IMR-90 (cell line): ENCODE measurements around the gene SMIM44. TPM values are rescaled to one million over a fixed set of nuclear protein-coding genes. Genes with fewer than 3 reads are reported as not detected.

Experiments
- ATAC-seq: fragments of 200-7000 bp; cut with Tn5 transposase; 2 replicates; pipeline ENCODE4 v1.9.1; 2020; ENCODE audit warnings: low read depth, mild to moderate bottlenecking, moderate library complexity
- BruUV-seq: library from RNA; stranded (reverse); fragments of 400-500 nt; replicated peaks from 2 replicates; lab custom pipeline; 2021; lab: Mats Ljungman, UMichigan
- CTCF ChIA-PET: fragments of 300-600 bp; formaldehyde crosslinking; extraction: SDS; loops from one replicate; lab custom pipeline; 2021; ENCODE audit warnings: antibody characterized with exemption; lab: Yijun Ruan, JAX
- POLR2A ChIA-PET: fragments of 300-600 bp; sonication (Branson Sonifier 250); formaldehyde crosslinking; loops from one replicate; lab custom pipeline; 2022; ENCODE audit warnings: antibody characterized with exemption; ENCODE audit not compliant: unreplicated experiment; lab: Charles Lee
- DNase-seq: peaks from one replicate; pipeline ENCODE4 v3.0.0; 2013
- H2AFZ ChIP-seq: replicated peaks from 2 replicates; pipeline ENCODE3; 2013; ENCODE audit warnings: low read length, mild to moderate bottlenecking; ENCODE audit not compliant: poor library complexity
- H2AK5ac ChIP-seq: 2 replicates; pipeline ENCODE4 v1.6.1; 2013; ENCODE audit warnings: low read depth, low read length, inconsistent platforms
- H2AK9ac ChIP-seq: replicated peaks from 2 replicates; pipeline ENCODE3; 2013; ENCODE audit warnings: mild to moderate bottlenecking, low read depth, low read length, moderate library complexity; ENCODE audit not compliant: poor library complexity
- H2BK120ac ChIP-seq: 2 replicates; pipeline ENCODE4 v1.6.1; 2013; ENCODE audit warnings: low read depth, low read length, inconsistent platforms
- H2BK15ac ChIP-seq: 3 replicates; pipeline ENCODE4 v1.6.1; 2013; ENCODE audit warnings: low read depth, low read length, inconsistent platforms
- H2BK20ac ChIP-seq: 2 replicates; pipeline ENCODE4 v1.6.1; 2013; ENCODE audit warnings: low read depth, mild to moderate bottlenecking, inconsistent platforms, low read length, moderate library complexity
- H2BK5ac ChIP-seq: 2 replicates; pipeline ENCODE4 v1.6.1; 2013; ENCODE audit warnings: mild to moderate bottlenecking, low read depth, low read length, inconsistent platforms; ENCODE audit not compliant: poor library complexity, severe bottlenecking
- H3K14ac ChIP-seq: replicated peaks from 2 replicates; pipeline ENCODE4 v1.6.1; 2013; ENCODE audit warnings: low read depth, low read length, inconsistent platforms
- H3K18ac ChIP-seq: 2 replicates; pipeline ENCODE4 v1.6.1; 2013; ENCODE audit warnings: low read depth, low read length, control low read depth
- H3K23ac ChIP-seq: 2 replicates; pipeline ENCODE4 v1.6.1; 2013; ENCODE audit warnings: low read depth, low read length, inconsistent platforms
- H3K27ac ChIP-seq: 2 replicates; pipeline ENCODE4 v1.5.1; 2013; ENCODE audit warnings: mild to moderate bottlenecking, control low read depth, low read length; ENCODE audit not compliant: insufficient read depth
- H3K27me3 ChIP-seq: 2 replicates; pipeline ENCODE4 v1.6.1; 2013; ENCODE audit warnings: low read length; ENCODE audit not compliant: control insufficient read depth, insufficient read depth
- H3K36me3 ChIP-seq: 2 replicates; pipeline ENCODE4 v1.6.1; 2013; ENCODE audit warnings: low read length, mixed read lengths; ENCODE audit not compliant: control insufficient read depth, insufficient read depth
- H3K4ac ChIP-seq: 2 replicates; pipeline ENCODE4 v1.6.1; 2013; ENCODE audit warnings: low read depth, low read length, inconsistent platforms
- H3K4me1 ChIP-seq: 2 replicates; pipeline ENCODE4 v1.6.1; 2013; ENCODE audit warnings: low read length, mixed read lengths; ENCODE audit not compliant: control insufficient read depth, insufficient read depth
- H3K4me2 ChIP-seq: 2 replicates; pipeline ENCODE4 v1.6.1; 2013; ENCODE audit warnings: low read depth, mild to moderate bottlenecking, control low read depth, low read length, moderate library complexity
- H3K4me3 ChIP-seq: 2 replicates; pipeline ENCODE4 v1.5.1; 2013; ENCODE audit warnings: low read depth, mild to moderate bottlenecking, control low read depth, low read length, moderate library complexity; ENCODE audit not compliant: insufficient read depth
- H3K56ac ChIP-seq: 2 replicates; pipeline ENCODE4 v1.6.1; 2013; ENCODE audit warnings: low read length, inconsistent platforms; ENCODE audit not compliant: insufficient read depth; ENCODE audit errors: extremely low read depth
- H3K79me1 ChIP-seq, 2 experiments: 2 replicates each; pipeline ENCODE4 v1.6.1; 2013; ENCODE audit warnings: low read length in 2 of 2, inconsistent platforms in 1 of 2, low read depth in 1 of 2
- H3K9ac ChIP-seq: 2 replicates; pipeline ENCODE4 v1.6.1; 2013; ENCODE audit warnings: low read depth, low read length, control low read depth
- H3K9me1 ChIP-seq: 2 replicates; pipeline ENCODE4 v1.6.1; 2013; ENCODE audit warnings: low read length, inconsistent platforms; ENCODE audit not compliant: insufficient read depth
- H3K9me3 ChIP-seq: 2 replicates; pipeline ENCODE4 v1.6.1; 2013; ENCODE audit warnings: low read length; ENCODE audit not compliant: control insufficient read depth, insufficient read depth
- H4K20me1 ChIP-seq: 2 replicates; pipeline ENCODE4 v1.6.1; 2013; ENCODE audit warnings: low read length, inconsistent platforms; ENCODE audit not compliant: insufficient read depth
- H4K5ac ChIP-seq: 2 replicates; pipeline ENCODE4 v1.6.1; 2013; ENCODE audit warnings: mild to moderate bottlenecking, low read depth, low read length, control low read depth
- H4K8ac ChIP-seq, 2 experiments: 2 replicates each; pipeline ENCODE4 v1.6.1; 2013; ENCODE audit warnings: low read depth in 2 of 2, low read length in 2 of 2, control low read depth in 1 of 2, inconsistent platforms in 1 of 2
- H4K91ac ChIP-seq: 2 replicates; pipeline ENCODE4 v1.6.1; 2013; ENCODE audit warnings: low read depth, low read length, inconsistent platforms; ENCODE audit not compliant: insufficient read depth
- BHLHE40 ChIP-seq: fragments of 150-350 bp; IDR thresholded peaks from 2 replicates; pipeline ENCODE4 v1.6.1; 2016; ENCODE audit warnings: mild to moderate bottlenecking, low read depth, low read length
- CEBPB ChIP-seq: IDR thresholded peaks from 2 replicates; pipeline ENCODE4 v1.6.1; 2012; ENCODE audit warnings: low read depth, low read length, improper control_type of control experiment
- CHD1 ChIP-seq: IDR thresholded peaks from 2 replicates; pipeline ENCODE4 v1.6.1; 2012; ENCODE audit warnings: low read depth, low read length, improper control_type of control experiment
- ELK1 ChIP-seq: fragments of 150-350 bp; IDR thresholded peaks from 2 replicates; pipeline ENCODE4 v1.6.1; 2016; ENCODE audit warnings: low read depth, mild to moderate bottlenecking, low read length, moderate library complexity, borderline replicate concordance
- FOS ChIP-seq: fragments of 150-350 bp; IDR thresholded peaks from 2 replicates; pipeline ENCODE4 v1.6.1; 2016; ENCODE audit warnings: low read depth, low read length
- MAFK ChIP-seq: IDR thresholded peaks from 2 replicates; pipeline ENCODE4 v1.6.1; 2012; ENCODE audit warnings: low read depth, low read length, improper control_type of control experiment
- MAZ ChIP-seq: IDR thresholded peaks from 2 replicates; pipeline ENCODE4 v1.6.1; 2012; ENCODE audit warnings: low read depth, mild to moderate bottlenecking, low read length, improper control_type of control experiment, moderate library complexity, borderline replicate concordance
- MXI1 ChIP-seq: IDR thresholded peaks from 2 replicates; pipeline ENCODE4 v1.6.1; 2012; ENCODE audit warnings: low read depth, mild to moderate bottlenecking, low read length, moderate library complexity, borderline replicate concordance
- NFE2L2 ChIP-seq: fragments of 150-350 bp; IDR thresholded peaks from 2 replicates; pipeline ENCODE4 v1.6.1; 2016; ENCODE audit warnings: low read depth, mild to moderate bottlenecking, low read length
- POLR2A ChIP-seq: IDR thresholded peaks from 2 replicates; pipeline ENCODE4 v1.6.1; 2012; ENCODE audit warnings: mild to moderate bottlenecking, low read depth, low read length
- RAD21 ChIP-seq: IDR thresholded peaks from 2 replicates; pipeline ENCODE4 v1.6.1; 2012; ENCODE audit warnings: low read length, improper control_type of control experiment
- RCOR1 ChIP-seq: IDR thresholded peaks from 2 replicates; pipeline ENCODE4 v1.6.1; 2012; ENCODE audit warnings: mild to moderate bottlenecking, low read length, improper control_type of control experiment; ENCODE audit not compliant: insufficient replicate concordance
- RFX5 ChIP-seq: IDR thresholded peaks from 2 replicates; pipeline ENCODE4 v1.8.0; 2012; ENCODE audit warnings: low read depth, mild to moderate bottlenecking, low read length, moderate library complexity
- SMC3 ChIP-seq: fragments of 150-350 bp; IDR thresholded peaks from 2 replicates; pipeline ENCODE4 v1.6.1; 2016; ENCODE audit warnings: low read depth, mild to moderate bottlenecking, antibody characterized with exemption, low read length, moderate library complexity
- USF2 ChIP-seq: fragments of 150-350 bp; IDR thresholded peaks from 2 replicates; pipeline ENCODE4 v1.6.1; 2017; ENCODE audit warnings: mild to moderate bottlenecking, antibody characterized with exemption, low read length, low read depth
- WGBS, 2 experiments: methylation state at CpG; one replicate each; pipeline versions ENCODE4 v1.1.5 to v1.1.7; 2013; ENCODE audit warnings: missing lambda C conversion rate in 2 of 2; ENCODE audit not compliant: insufficient read length in 1 of 2; ENCODE audit errors: extremely low coverage in 2 of 2; 5-methylcytosine and 5-hydroxymethylcytosine counted together
- dilution Hi-C: fragments of 300-500 bp; cut with HindIII; formaldehyde crosslinking; loops from one replicate; pipeline ENCODE4 v1.14.3; 2018; ENCODE audit warnings: low sequenced_read_pairs; ENCODE audit not compliant: unreplicated experiment
- in situ Hi-C: fragments of 300-500 bp; cut with MboI; formaldehyde crosslinking; loops from 3 replicates; pipeline ENCODE4 v1.14.3; 2019; ENCODE audit warnings: low sequenced_read_pairs, inconsistent platforms, mixed read lengths
- intact Hi-C: fragments of 100-400 bp; cut with micrococcal nuclease; formaldehyde crosslinking; loops from 2 replicates; pipeline ENCODE4 v1.10.0; 2022
- polyA plus RNA-seq, 3 experiments: library from polyadenylated mRNA; depleted of rRNA; stranded (reverse); fragments of >200 nt; gene quantifications; 2 replicates each; pipeline ENCODE4 v1.2.3, GENCODE V29; 2012; ENCODE audit warnings: low replicate concordance in 1 of 3
- total RNA-seq: library from RNA; depleted of rRNA; stranded (reverse); fragments of >200 nt; gene quantifications from 2 replicates; pipeline ENCODE4 v1.2.3, GENCODE V29; 2012
- TF ChIP-seq, protein P1 (sequence below): conservative IDR thresholded peaks from 2 replicates; pipeline ENCODE4 v1.5.1; 2012; ENCODE audit warnings: mild to moderate bottlenecking, low read depth, low read length, improper control_type of control experiment

The SMIM44 gene
- total and polyA plus RNA-seq, 2 of the 4 experiments (the other 2 are of a cell fraction) = not detected

DNA sequence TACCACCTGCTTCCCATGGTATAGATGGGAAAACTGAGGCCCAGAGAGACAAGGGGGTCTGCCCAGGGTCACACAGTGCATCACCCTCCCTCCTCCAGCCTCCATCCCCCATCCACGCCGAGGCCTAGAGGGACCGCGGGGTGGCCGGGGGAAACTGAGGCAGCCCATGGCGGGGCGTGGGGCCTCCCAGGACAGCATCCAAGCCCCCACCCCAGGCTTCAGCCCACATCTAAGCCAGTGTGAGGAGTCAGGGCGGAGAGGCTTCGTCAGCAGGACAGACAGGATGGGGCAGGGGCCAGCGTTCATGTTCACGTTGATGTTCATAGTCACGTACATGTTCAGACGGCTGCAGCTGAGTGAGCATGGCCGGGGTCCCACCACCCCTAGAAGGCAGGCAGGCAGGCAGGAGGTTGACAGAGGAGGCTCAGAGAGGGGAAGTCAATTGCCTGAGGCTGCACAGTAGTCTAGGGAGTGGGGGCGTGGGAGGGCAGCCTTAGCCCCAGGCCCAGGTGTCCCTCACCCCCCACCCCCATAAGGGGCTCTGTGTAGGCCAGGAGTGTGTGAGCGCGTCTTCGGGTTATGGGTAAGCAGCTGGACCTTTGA lies 26.2 kb downstream of the SMIM44 start:
- Histone ChIP-seq H3K4me1 (peaks cover 29% of the 10 kb centered on the region), H3K4ac (peak overlapping the region; percentile 79), H3K9me1 (peaks cover 12% of the 10 kb centered on the region), H3K9me3 (no peaks in the 10 kb centered on the region), H3K4me3 (no peak overlapping the region), H2BK5ac (peak overlapping the region; percentile 12), H3K18ac (no peak overlapping the region), H3K4me2 (no peak overlapping the region), H3K56ac (no peak overlapping the region), H4K20me1 (peaks cover 52% of the 10 kb centered on the region), H3K9ac (no peak overlapping the region; the same call in 1 of the 2 replicates), H3K14ac (0 out of 2 replicates have a peak overlapping the region, but pooled peaks have one; percentile 21), H3K27me3 (no peaks in the 10 kb centered on the region), H2BK15ac (no peak overlapping the region), H3K27ac (no peak overlapping the region), H2AFZ (no peak overlapping the region), H3K36me3 (peaks cover 54% of the 10 kb centered on the region), H3K79me1 (peaks cover 44 to 85% of the 10 kb centered on the region in 2 experiments), H4K91ac (no peak overlapping the region; the same call in 1 of the 2 replicates), H2AK9ac (peak overlapping the region; percentile 66), H4K5ac (no peak overlapping the region), H2BK20ac (no peak overlapping the region), H2BK120ac (0 out of 2 replicates have a peak overlapping the region, but pooled peaks have one; percentile 23), H4K8ac (peak overlapping the region in 1 of 2 experiments; percentile 40; a peak in 1 of 4 replicates), H2AK5ac (peak overlapping the region; percentile 80), H3K23ac (no peak overlapping the region)
- ChIA-PET CTCF (no interaction called here), POLR2A (no interaction called here)
- in situ Hi-C loops (no loop called here), intact Hi-C loops (no loop called here), dilution Hi-C loops (no loop called here)
- no CpG with 5 or more reads among the region's 18 CpGs for WGBS, 2 experiments
- TF ChIP-seq MAFK (no peak), USF2 (no peak), POLR2A (no peak), CEBPB (no peak), BHLHE40 (no peak), RAD21 (no peak), CHD1 (no peak), SMC3 (no peak), MAZ (no peak), ELK1 (no peak), RCOR1 (no peak), MXI1 (no peak), FOS (no peak), NFE2L2 (no peak), RFX5 (no peak)
- TF ChIP-seq, protein P1, sequence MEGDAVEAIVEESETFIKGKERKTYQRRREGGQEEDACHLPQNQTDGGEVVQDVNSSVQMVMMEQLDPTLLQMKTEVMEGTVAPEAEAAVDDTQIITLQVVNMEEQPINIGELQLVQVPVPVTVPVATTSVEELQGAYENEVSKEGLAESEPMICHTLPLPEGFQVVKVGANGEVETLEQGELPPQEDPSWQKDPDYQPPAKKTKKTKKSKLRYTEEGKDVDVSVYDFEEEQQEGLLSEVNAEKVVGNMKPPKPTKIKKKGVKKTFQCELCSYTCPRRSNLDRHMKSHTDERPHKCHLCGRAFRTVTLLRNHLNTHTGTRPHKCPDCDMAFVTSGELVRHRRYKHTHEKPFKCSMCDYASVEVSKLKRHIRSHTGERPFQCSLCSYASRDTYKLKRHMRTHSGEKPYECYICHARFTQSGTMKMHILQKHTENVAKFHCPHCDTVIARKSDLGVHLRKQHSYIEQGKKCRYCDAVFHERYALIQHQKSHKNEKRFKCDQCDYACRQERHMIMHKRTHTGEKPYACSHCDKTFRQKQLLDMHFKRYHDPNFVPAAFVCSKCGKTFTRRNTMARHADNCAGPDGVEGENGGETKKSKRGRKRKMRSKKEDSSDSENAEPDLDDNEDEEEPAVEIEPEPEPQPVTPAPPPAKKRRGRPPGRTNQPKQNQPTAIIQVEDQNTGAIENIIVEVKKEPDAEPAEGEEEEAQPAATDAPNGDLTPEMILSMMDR = no peak
- BruUV-seq = no TSS peak
- DNase-seq (no peak), ATAC-seq (no peak)
